ENCODE data around the gene CRLF1.

The CRLF1 gene

GRCh38 chr19:18566953-18567352 is 39.6 kb downstream of the CRLF1 start:
- Mint-ChIP-seq H3K27me3 (ENCODE audit: low read depth, poor library complexity) (peaks cover 2% of the 10 kb centered on the region), H3K9me3 (no peaks in the 10 kb centered on the region), H3K4me1 (peaks cover 9% of the 10 kb centered on the region), H3K27ac (no peak overlapping the region), H3K36me3 (ENCODE audit: low read depth) (peaks cover 52% of the 10 kb centered on the region), H3K4me3 (no peak overlapping the region)
- no peak for DNase-seq
- no peak for TF ChIP-seq CTCF (IDR thresholded peaks at IDR 0.05)

GRCh38 chr19:18562086-18562485 is 44.5 kb downstream of the CRLF1 start:
- DNase-seq = no peak
- Mint-ChIP-seq H3K4me1 (peaks cover 9% of the 10 kb centered on the region), H3K36me3 (ENCODE audit: low read depth) (peaks cover 24% of the 10 kb centered on the region), H3K27me3 (ENCODE audit: low read depth, poor library complexity) (peaks cover 5% of the 10 kb centered on the region), H3K9me3 (no peaks in the 10 kb centered on the region), H3K27ac (no peak overlapping the region), H3K4me3 (no peak overlapping the region)
- no peak for TF ChIP-seq CTCF (IDR thresholded peaks at IDR 0.05)

GRCh38 chr19:18559685-18560084 is 46.9 kb downstream of the CRLF1 start:
- Mint-ChIP-seq H3K27me3 (ENCODE audit: low read depth, poor library complexity) (peaks cover 9% of the 10 kb centered on the region), H3K36me3 (ENCODE audit: low read depth) (peaks cover 14% of the 10 kb centered on the region), H3K27ac (peak overlapping the region; percentile 39), H3K4me1 (peaks cover 9% of the 10 kb centered on the region), H3K4me3 (peak overlapping the region; percentile 40), H3K9me3 (no peaks in the 10 kb centered on the region)
- no peak for TF ChIP-seq CTCF (IDR thresholded peaks at IDR 0.05)
- no peak for DNase-seq

- H3K27me3 Mint-ChIP-seq (ENCODE audit: low read depth, poor library complexity) = peaks cover 9% of the 10 kb centered on the region
- no peaks in the 10 kb centered on the region for H3K9me3 Mint-ChIP-seq
- H3K4me3 Mint-ChIP-seq = peak overlapping the region; percentile 81
- peaks cover 5% of the 10 kb centered on the region for H3K36me3 Mint-ChIP-seq (ENCODE audit: low read depth)
- H3K4me1 Mint-ChIP-seq = peaks cover 13% of the 10 kb centered on the region
- H3K27ac Mint-ChIP-seq = peak overlapping the region; percentile 16
- TF ChIP-seq CTCF (IDR thresholded peaks at IDR 0.05) = no peak
- DNase-seq = no peak
Observed at GRCh38 chr19:18558604-18559003, 48.0 kb downstream of the CRLF1 start.

GRCh38 chr19:18558202-18558555 is 48.4 kb downstream of the CRLF1 start:
- Mint-ChIP-seq H3K4me1 (peaks cover 13% of the 10 kb centered on the region), H3K27ac (peak overlapping the region; percentile 16), H3K9me3 (no peaks in the 10 kb centered on the region), H3K4me3 (peak overlapping the region; percentile 81), H3K36me3 (ENCODE audit: low read depth) (peaks cover 4% of the 10 kb centered on the region), H3K27me3 (ENCODE audit: low read depth, poor library complexity) (peaks cover 9% of the 10 kb centered on the region)
- no peak for DNase-seq
- no peak for TF ChIP-seq CTCF (IDR thresholded peaks at IDR 0.05)

- peak; percentile 83 for DNase-seq
- Mint-ChIP-seq H3K27ac (peak within 1 kb of the TSS; percentile 16), H3K4me3 (peak within 1 kb of the TSS; percentile 81), H3K4me1 (peaks cover 13% of the 10 kb centered on the region), H3K27me3 (ENCODE audit: low read depth, poor library complexity) (peaks cover 9% of the 10 kb centered on the region), H3K9me3 (no peaks in the 10 kb centered on the region), H3K36me3 (ENCODE audit: low read depth) (no peaks in the 10 kb centered on the region)
- no peak for TF ChIP-seq CTCF (IDR thresholded peaks at IDR 0.05)
Observed at GRCh38 chr19:18557411-18558201, 49.0 kb downstream of the CRLF1 start, which contains the start of gene KXD1. Gene KXD1 (plus strand): TSS chr19:18557870. CDS start chr19:18562057, 4,187 bp downstream.
